GM19193 (cell line): ENCODE measurements around the gene PMAIP1.
A peak's percentile ranks its signal among the peaks of the same experiment; 100 is the strongest.

Source experiments
- POLR2A ChIP-seq: IDR thresholded peaks from 4 replicates; pipeline ENCODE4 v1.6.1; 2011; ENCODE audit not compliant: insufficient read depth, insufficient read length; ENCODE audit errors: extremely low read depth

PMAIP1 gene

GRCh38 chr18:59904011-59904601, 4.3 kb downstream of the PMAIP1 start:
- no peak for TF ChIP-seq POLR2A

GRCh38 chr18:59905686-59906091, 5.9 kb downstream of the PMAIP1 start:
- TF ChIP-seq POLR2A = no peak

DNA sequence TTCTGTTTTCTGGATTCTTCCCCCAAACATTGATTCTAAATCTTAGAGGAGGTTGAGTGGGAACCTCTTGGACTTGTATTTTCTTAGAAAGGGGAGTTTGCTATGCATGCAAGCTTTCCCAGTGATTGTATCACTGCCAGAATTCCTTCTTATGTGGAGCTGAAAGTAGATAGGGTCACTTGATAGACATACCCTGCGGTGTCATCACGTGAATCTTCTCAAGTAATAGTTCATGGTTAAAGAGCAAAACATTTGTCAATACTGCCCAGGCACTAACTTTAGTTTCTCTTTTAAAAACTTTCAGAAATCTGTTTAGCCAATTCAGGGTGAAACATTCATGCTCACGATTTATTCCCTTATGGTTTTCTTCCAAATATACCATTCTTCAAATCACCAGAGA, 6.4 kb downstream of the PMAIP1 start:
- TF ChIP-seq POLR2A = no peak

DNA sequence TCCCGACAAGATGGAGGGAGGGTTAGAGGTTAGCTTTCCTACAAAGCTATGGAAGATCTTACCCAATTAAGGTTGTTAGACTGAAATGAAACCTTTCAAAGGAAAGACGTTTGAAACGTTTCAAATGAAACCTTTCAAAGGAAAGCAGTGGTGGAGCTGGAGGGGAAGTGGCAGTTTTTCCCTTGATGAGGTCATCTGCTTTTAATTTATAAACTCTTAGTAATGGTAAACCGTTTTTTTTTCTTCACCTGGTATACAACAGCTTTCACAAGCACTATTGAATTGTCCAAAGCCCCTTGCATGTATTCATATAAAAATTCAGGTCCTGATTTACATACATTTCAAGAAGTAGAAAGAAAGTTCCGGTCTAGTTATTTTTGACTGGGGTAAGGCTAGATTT, 7.4 kb downstream of the PMAIP1 start:
- TF ChIP-seq POLR2A = no peak

DNA sequence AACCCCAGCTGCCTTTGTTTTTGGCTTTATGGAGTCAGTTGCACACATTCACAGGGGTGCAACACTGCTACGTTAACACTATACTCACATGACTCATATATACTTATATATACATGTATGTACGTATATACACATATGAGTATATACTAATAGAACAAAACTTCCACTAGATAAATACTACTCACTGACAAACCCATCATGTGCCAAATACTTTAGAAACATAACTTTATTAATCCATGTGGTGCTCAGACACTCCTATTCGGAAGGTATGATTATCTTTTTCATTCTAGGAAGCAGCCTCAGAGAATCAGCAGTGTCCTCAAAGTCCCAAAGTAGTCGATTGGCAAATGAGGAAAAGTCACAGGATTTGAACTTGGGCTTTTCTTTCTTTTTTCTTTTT, 7.9 kb downstream of the PMAIP1 start:
- no peak for TF ChIP-seq POLR2A

DNA sequence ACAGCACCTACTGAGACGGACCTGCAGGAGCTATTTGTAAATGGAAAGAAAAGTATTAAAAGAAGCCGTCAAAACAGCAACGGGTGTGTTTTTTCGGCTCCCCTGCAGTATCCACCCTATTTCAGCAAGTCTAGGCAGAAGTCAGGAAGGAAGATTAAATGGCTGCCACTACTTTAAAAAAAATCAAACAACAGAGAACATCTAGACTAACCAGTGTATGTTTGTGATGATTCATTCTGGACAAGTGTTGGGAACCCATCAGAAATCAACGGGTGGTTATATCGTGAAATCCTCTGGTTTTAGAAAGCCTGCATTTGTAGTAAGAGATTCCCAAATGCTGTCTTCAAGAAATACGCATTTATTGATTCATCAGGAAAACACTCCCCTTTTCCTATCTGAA, 9.0 kb downstream of the PMAIP1 start:
- no peak for TF ChIP-seq POLR2A

GRCh38 chr18:59909289-59910036, 9.7 kb downstream of the PMAIP1 start:
- no peak for TF ChIP-seq POLR2A

- TF ChIP-seq POLR2A = no peak
These were observed 11.2 kb downstream of the PMAIP1 start for GRCh38 chr18:59910967-59911366.

DNA sequence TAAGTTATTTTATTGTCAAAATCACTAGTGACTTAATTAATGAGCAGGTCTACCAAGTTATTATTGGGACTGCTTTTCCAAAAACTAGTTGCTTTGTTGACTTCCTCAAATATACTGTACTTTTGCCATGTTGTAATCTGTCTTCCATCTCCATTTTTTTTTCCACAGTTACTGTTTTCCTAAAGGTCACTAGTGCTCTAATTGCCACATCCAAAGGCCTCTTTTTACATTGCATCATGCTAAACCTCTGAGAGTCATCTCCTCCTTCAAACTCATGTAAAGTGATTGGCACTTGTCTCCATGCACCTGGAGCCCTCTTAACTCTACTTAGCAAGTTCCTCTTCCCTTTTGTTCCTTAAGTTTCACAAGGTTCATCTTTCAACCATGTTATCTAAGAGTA, 11.8 kb downstream of the PMAIP1 start:
- no peak for TF ChIP-seq POLR2A

- TF ChIP-seq POLR2A = no peak
These were observed 12.3 kb downstream of the PMAIP1 start for GRCh38 chr18:59912007-59912550.

DNA sequence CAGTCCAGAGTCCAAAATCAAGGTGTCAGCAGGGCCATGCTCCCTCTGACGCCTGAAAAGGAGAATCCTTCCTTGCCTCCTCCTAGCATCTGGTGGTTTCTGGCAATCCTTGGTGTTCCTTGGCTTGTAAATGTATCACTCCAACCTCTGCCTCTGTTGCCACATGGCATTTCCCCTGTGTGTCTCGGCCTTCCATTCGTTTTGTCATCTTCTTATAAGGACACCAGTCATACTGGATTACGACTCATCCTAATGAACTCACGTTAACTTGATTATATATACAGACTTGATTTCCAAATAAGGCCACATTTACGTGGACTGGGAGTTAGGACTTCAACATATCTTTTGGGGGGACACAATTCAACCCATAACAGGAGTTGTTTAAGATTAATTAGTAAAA, 15.8 kb downstream of the PMAIP1 start:
- TF ChIP-seq POLR2A = no peak

DNA sequence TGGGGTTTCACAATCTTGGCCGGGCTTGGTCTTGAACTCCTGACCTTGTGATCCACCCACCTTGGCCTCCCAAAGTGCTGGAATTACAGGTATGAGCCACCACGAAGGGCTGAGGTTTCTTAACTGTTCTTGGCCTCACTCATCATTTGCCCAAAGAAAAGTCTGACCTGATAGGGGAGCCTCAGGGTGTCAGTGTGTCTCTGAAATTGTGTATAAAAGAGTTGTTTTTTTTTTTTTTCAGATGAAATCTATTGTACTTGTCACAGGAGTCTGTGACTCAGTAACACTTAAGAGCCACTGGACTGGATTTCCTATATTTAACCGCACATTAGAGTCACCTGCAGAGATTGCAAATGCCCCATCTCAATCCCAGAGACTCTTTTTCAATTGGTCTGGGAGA, 16.9 kb downstream of the PMAIP1 start:
- TF ChIP-seq POLR2A = no peak

DNA sequence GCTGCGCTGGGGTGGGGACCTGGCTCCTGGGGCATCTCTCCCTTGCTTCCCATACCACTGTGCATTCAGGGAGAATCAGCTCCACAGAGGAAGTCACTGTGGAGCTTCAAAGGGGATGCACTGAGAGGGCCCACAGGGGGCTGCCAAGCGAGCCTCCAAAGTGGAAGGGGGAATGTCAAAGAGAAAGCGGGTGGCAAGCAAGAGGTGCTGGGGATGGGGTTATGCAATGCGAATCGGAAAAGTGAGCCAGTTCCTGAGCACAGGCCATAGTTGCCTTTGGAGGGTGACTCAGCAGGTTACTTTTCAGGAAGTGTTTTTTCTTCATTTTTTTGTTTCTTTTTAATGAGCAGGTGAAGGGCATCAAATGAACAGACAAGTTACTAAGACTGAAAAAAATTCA, 17.6 kb downstream of the PMAIP1 start:
- no peak for TF ChIP-seq POLR2A

GRCh38 chr18:59918320-59918755, 18.5 kb downstream of the PMAIP1 start:
- TF ChIP-seq POLR2A = peak; percentile 54

GRCh38 chr18:59918997-59919396, 19.2 kb downstream of the PMAIP1 start:
- no peak for TF ChIP-seq POLR2A

DNA sequence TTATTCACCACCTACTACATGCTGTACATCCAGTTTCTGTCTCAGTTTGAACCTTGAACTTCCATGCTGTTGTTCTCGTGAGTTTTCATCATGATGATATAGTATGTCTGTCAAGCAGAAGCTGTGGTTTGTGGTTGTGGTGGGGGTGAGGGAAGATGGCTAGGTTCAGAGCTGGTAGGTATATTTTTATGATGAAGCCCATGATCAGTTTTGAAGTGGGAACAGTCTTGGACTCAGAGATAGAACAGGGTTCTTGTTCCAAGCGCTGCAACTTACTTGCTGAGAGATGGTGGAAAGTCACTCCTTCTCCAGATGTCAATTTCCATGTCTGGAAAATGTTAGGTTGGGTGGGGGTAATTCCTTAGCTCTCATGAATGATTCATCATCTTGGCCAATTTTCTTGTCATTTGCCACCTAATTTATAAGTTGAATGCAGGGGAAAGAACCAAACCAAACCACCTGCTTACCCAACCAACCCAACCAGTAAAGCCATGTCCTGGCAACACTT, 21.6 kb downstream of the PMAIP1 start:
- TF ChIP-seq POLR2A = no peak
